Astrocyte (in vitro differentiated cells and primary cell): ENCODE results near the gene MRS2. TPM values are rescaled to one million over a fixed set of nuclear protein-coding genes. Genes with fewer than 3 reads are reported as not detected.

Experiments used
- DNase-seq: peaks from one replicate; pipeline ENCODE4 v3.0.0-alpha.2; 2010; ENCODE audit warnings: low read depth
- FAIRE-seq: peaks from 2 replicates; lab custom pipeline; 2011; peaks lifted over from hg19 to GRCh38; lab: Jason Lieb, UNC
- H2AFZ ChIP-seq: 2 replicates; pipeline ENCODE4 v1.6.0; 2012; ENCODE audit warnings: low read depth, low read length, inconsistent platforms
- H3K27ac ChIP-seq: 2 replicates; pipeline ENCODE4 v1.5.1; 2011; ENCODE audit warnings: low read depth, low read length, inconsistent platforms
- H3K27me3 ChIP-seq: 2 replicates; pipeline ENCODE4 v1.6.0; 2011; ENCODE audit warnings: low read length, inconsistent platforms; ENCODE audit not compliant: insufficient read depth
- H3K36me3 ChIP-seq: 2 replicates; pipeline ENCODE4 v1.5.1; 2011; ENCODE audit warnings: low read length, inconsistent platforms; ENCODE audit not compliant: insufficient read depth
- H3K4me1 ChIP-seq: 2 replicates; pipeline ENCODE4 v1.5.1; 2011; ENCODE audit warnings: low read length, inconsistent platforms; ENCODE audit not compliant: insufficient read depth
- H3K4me2 ChIP-seq: 2 replicates; pipeline ENCODE4 v1.6.0; 2012; ENCODE audit warnings: low read length, inconsistent platforms
- H3K4me3 ChIP-seq: 2 replicates; pipeline ENCODE4 v1.5.1; 2011; ENCODE audit warnings: low read depth, mild to moderate bottlenecking, low read length, inconsistent platforms; ENCODE audit not compliant: insufficient read depth
- H3K79me2 ChIP-seq: 2 replicates; pipeline ENCODE4 v1.6.0; 2012; ENCODE audit warnings: mild to moderate bottlenecking, low read length, inconsistent platforms; ENCODE audit not compliant: insufficient read depth
- H3K9ac ChIP-seq: 2 replicates; pipeline ENCODE4 v1.6.0; 2012; ENCODE audit warnings: mild to moderate bottlenecking, low read length, inconsistent platforms
- H3K9me3 ChIP-seq: 2 replicates; pipeline ENCODE4 v1.5.1; 2012; ENCODE audit warnings: low read depth, mild to moderate bottlenecking, low read length, inconsistent platforms; ENCODE audit not compliant: insufficient read depth
- H4K20me1 ChIP-seq: 2 replicates; pipeline ENCODE4 v1.6.0; 2012; ENCODE audit warnings: low read length, inconsistent platforms; ENCODE audit not compliant: insufficient read depth
- H3K27ac Mint-ChIP-seq: one replicate; pipeline ENCODE4 v1.8.0; 2021; ENCODE audit warnings: mild to moderate bottlenecking, mixed read lengths; ENCODE audit not compliant: unreplicated experiment
- H3K27me3 Mint-ChIP-seq: one replicate; pipeline ENCODE4 v1.8.0; 2021; ENCODE audit warnings: low read depth, mixed read lengths; ENCODE audit not compliant: unreplicated experiment
- H3K36me3 Mint-ChIP-seq: one replicate; pipeline ENCODE4 v1.8.0; 2021; ENCODE audit warnings: low read depth, mixed read lengths; ENCODE audit not compliant: unreplicated experiment
- H3K4me1 Mint-ChIP-seq: one replicate; pipeline ENCODE4 v1.8.0; 2021; ENCODE audit warnings: low read depth, mixed read lengths; ENCODE audit not compliant: unreplicated experiment
- H3K4me3 Mint-ChIP-seq: one replicate; pipeline ENCODE4 v1.8.0; 2021; ENCODE audit warnings: mild to moderate bottlenecking, moderate library complexity, mixed read lengths; ENCODE audit not compliant: unreplicated experiment
- H3K9me3 Mint-ChIP-seq: one replicate; pipeline ENCODE4 v1.8.0; 2021; ENCODE audit warnings: mild to moderate bottlenecking, mixed read lengths; ENCODE audit not compliant: unreplicated experiment
- EZH2 ChIP-seq: IDR thresholded peaks from 2 replicates; pipeline ENCODE4 v1.6.1; 2012; ENCODE audit warnings: mild to moderate bottlenecking, low read length, inconsistent platforms; ENCODE audit not compliant: insufficient read depth
- total RNA-seq: library from RNA; stranded (reverse); gene quantifications from 2 replicates; pipeline ENCODE4 v1.2.1, GENCODE V29; 2021
- TF ChIP-seq, protein P1 (sequence below): IDR thresholded peaks from 2 replicates; pipeline ENCODE4 v1.5.1; 2011; ENCODE audit warnings: low read depth, mild to moderate bottlenecking, inconsistent platforms, low read length, moderate library complexity; ENCODE audit not compliant: insufficient read depth

MRS2 gene
- total RNA-seq, 1 donor from 2014 or later = 68.9 TPM

DNA sequence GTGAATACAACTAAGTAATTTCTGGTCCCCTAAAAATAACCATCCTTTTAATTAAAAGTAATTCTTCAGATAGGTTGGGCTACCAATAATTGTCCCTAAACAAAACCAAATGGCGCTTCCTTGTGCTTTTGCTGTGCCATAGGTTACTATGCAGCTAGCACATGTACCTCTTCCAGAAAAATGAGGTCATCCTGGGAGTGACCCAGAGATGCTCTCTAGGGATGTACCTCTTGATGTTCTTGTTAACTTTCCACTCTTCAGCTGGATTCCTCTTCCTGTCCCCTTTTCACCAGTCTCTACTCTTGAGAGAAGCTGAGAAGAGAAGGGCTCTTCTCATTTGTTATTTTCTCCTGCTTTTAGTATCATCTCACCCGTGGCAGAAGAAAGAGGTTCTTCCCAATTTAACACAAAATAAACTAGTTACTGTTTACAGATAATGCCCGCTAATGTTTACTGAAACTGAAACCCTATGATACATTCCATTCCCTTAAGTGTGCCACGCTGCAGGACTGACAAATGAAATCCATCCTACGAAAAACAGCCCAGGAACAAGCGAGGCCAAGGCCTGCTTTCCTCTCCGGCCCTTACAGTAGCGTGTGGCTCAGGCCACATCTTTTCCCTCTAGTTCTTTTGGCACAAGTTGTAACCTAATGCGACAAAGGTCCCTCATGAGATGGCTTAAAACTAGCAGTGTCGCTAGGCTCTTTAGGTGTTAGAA lies 24.2 kb downstream of the MRS2 start:
- no peak for FAIRE-seq
- no peak for DNase-seq
- Mint-ChIP-seq H3K4me1 (peaks cover 9% of the 10 kb centered on the region), H3K27me3 (no peaks in the 10 kb centered on the region), H3K4me3 (no peak overlapping the region), H3K36me3 (peaks cover 10% of the 10 kb centered on the region), H3K27ac (no peak overlapping the region), H3K9me3 (no peaks in the 10 kb centered on the region)
- Histone ChIP-seq H3K27me3 (no peaks in the 10 kb centered on the region), H2AFZ (no peak overlapping the region), H3K4me1 (peaks cover 6% of the 10 kb centered on the region), H3K9me3 (no peaks in the 10 kb centered on the region), H3K27ac (no peak overlapping the region), H3K79me2 (no peaks in the 10 kb centered on the region), H3K36me3 (peaks cover 22% of the 10 kb centered on the region), H3K9ac (no peak overlapping the region), H3K4me3 (no peak overlapping the region), H4K20me1 (no peaks in the 10 kb centered on the region), H3K4me2 (no peak overlapping the region)
- TF ChIP-seq, protein P1, sequence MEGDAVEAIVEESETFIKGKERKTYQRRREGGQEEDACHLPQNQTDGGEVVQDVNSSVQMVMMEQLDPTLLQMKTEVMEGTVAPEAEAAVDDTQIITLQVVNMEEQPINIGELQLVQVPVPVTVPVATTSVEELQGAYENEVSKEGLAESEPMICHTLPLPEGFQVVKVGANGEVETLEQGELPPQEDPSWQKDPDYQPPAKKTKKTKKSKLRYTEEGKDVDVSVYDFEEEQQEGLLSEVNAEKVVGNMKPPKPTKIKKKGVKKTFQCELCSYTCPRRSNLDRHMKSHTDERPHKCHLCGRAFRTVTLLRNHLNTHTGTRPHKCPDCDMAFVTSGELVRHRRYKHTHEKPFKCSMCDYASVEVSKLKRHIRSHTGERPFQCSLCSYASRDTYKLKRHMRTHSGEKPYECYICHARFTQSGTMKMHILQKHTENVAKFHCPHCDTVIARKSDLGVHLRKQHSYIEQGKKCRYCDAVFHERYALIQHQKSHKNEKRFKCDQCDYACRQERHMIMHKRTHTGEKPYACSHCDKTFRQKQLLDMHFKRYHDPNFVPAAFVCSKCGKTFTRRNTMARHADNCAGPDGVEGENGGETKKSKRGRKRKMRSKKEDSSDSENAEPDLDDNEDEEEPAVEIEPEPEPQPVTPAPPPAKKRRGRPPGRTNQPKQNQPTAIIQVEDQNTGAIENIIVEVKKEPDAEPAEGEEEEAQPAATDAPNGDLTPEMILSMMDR = no peak
- no peak for TF ChIP-seq EZH2

DNA sequence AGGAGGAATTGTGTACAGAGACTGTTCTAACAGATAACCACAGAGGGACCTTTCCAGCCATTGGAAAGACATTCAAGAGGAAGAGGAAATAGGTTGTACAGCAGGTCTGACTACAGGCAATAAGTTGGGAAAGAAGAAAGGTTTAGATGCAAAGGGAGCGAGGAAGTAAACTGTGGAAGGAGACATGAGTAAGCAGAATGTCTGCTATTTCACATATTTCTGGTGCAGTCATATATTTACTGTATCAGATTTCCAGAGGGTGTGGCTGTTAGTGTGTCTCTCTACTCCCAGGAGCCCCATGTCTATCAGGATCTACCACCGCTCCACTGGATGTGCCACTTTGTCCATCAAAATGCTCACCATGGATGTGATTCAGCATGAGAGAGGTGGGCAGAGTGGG lies 25.9 kb downstream of the MRS2 start:
- FAIRE-seq (no peak), DNase-seq (peak; percentile 36)
- peak overlapping the region; percentile 1 for H3K4me2 ChIP-seq
- H3K4me1 ChIP-seq = peaks cover 6% of the 10 kb centered on the region
- Mint-ChIP-seq H3K9me3 (no peaks in the 10 kb centered on the region), H3K4me1 (peaks cover 9% of the 10 kb centered on the region), H3K27ac (no peak overlapping the region), H3K27me3 (no peaks in the 10 kb centered on the region), H3K4me3 (no peak overlapping the region), H3K36me3 (peaks cover 7% of the 10 kb centered on the region)
- H3K27ac ChIP-seq = no peak overlapping the region
- no peaks in the 10 kb centered on the region for H4K20me1 ChIP-seq
- no peak overlapping the region for H3K4me3 ChIP-seq
- peaks cover 10% of the 10 kb centered on the region for H3K36me3 ChIP-seq
- TF ChIP-seq, protein P1 = no peak
- no peak for TF ChIP-seq EZH2
- H3K9ac ChIP-seq = no peak overlapping the region
- H3K9me3 ChIP-seq = no peaks in the 10 kb centered on the region
- H3K79me2 ChIP-seq = no peaks in the 10 kb centered on the region
- H2AFZ ChIP-seq = no peak overlapping the region
- H3K27me3 ChIP-seq = no peaks in the 10 kb centered on the region

DNA sequence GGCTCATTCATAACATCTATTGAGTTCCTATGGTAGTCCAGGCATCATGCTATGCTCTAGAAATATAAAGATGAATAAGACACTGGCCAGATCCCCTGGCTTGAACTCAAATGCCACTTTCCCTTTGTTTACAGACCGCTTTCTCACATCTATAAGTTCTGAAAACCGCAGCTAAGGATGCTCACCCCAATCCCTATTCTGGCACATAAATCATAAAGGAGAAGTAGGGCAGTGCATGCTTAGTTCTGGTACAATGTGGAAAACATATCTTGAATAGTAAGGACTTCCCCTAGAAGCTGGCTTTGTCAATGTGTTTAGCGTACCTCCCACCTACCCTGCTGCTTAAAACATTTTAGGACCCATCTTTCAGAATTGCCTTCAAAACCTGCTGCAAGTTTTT lies 26.4 kb downstream of the MRS2 start:
- H4K20me1 ChIP-seq = no peaks in the 10 kb centered on the region
- no peak overlapping the region for H3K27ac Mint-ChIP-seq
- no peaks in the 10 kb centered on the region for H3K27me3 ChIP-seq
- H3K4me1 ChIP-seq = peaks cover 6% of the 10 kb centered on the region
- TF ChIP-seq, protein P1 = no peak
- no peak for TF ChIP-seq EZH2
- H3K4me2 ChIP-seq = no peak overlapping the region
- no peaks in the 10 kb centered on the region for H3K27me3 Mint-ChIP-seq
- no peak overlapping the region for H3K9ac ChIP-seq
- DNase-seq (no peak), FAIRE-seq (no peak)
- no peak overlapping the region for H3K4me3 ChIP-seq
- H2AFZ ChIP-seq = no peak overlapping the region
- H3K9me3 Mint-ChIP-seq = no peaks in the 10 kb centered on the region
- H3K36me3 Mint-ChIP-seq = peaks cover 7% of the 10 kb centered on the region
- H3K36me3 ChIP-seq = peaks cover 6% of the 10 kb centered on the region
- no peaks in the 10 kb centered on the region for H3K79me2 ChIP-seq
- H3K4me1 Mint-ChIP-seq = peaks cover 9% of the 10 kb centered on the region
- H3K27ac ChIP-seq = no peak overlapping the region
- H3K4me3 Mint-ChIP-seq = no peak overlapping the region
- H3K9me3 ChIP-seq = no peaks in the 10 kb centered on the region
